ENCODE results near the gene RIPK3. TPM values are rescaled to one million over a fixed set of nuclear protein-coding genes. Genes with fewer than 3 reads are reported as not detected.

RIPK3 gene
- total and polyA plus RNA-seq, 8 donors = 3.9 to 13.0 (median 6.1) TPM

GRCh38 chr14:24368562-24369252 lies 28.9 kb upstream of the RIPK3 start:
- H3K4me1 ChIP-seq = peaks cover 0 to 15% (median 0%) of the 10 kb centered on the region in 3 donors
- peak; percentile 35 to 74 (median 55) for DNase-seq
- no peak for TF ChIP-seq CTCF (IDR thresholded peaks at IDR 0.05)
- H3K27ac ChIP-seq = peak overlapping the region in 3 of 4 donors; percentile 44 to 60 (median 49)
- H3K36me3 ChIP-seq = no peaks in the 10 kb centered on the region
- WGBS, 2 donors = 12 to 14% methylated on average over 26 to 49 of the region's 52 CpGs
- no peak for ATAC-seq
- no peaks in the 10 kb centered on the region for H3K27me3 ChIP-seq
- no peaks in the 10 kb centered on the region for H3K9me3 ChIP-seq
- no peak for FAIRE-seq
- peak overlapping the region in 3 of 4 donors; percentile 23 to 53 (median 45) for H3K4me3 ChIP-seq
- intact Hi-C loops (cut with DNase I) = no loop called here

- Histone ChIP-seq H3K27ac (peak overlapping the region in 3 of 4 donors; percentile 22 to 60 (median 44)), H3K27me3 (no peaks in the 10 kb centered on the region), H3K9me3 (no peaks in the 10 kb centered on the region), H3K36me3 (no peaks in the 10 kb centered on the region), H3K4me3 (peak overlapping the region; percentile 10 to 53 (median 34)), H3K4me1 (peaks cover 0 to 15% (median 0%) of the 10 kb centered on the region in 3 donors)
- intact Hi-C loops (cut with DNase I) = no loop called here
- WGBS, 2 donors = 9 to 12% methylated on average over 14 to 15 of the region's 15 CpGs
- peak in 3 of 6 donors; percentile 26 to 69 (median 50) for DNase-seq
- ATAC-seq = no peak
- TF ChIP-seq CTCF (IDR thresholded peaks at IDR 0.05) = no peak
- no peak for FAIRE-seq
Observed at GRCh38 chr14:24368212-24368561, 28.4 kb upstream of the RIPK3 start.

GRCh38 chr14:24367514-24368211 lies 27.9 kb upstream of the RIPK3 start, which contains the start of gene NFATC4:
Gene NFATC4 (plus strand): TSS chr14:24368184. CDS start chr14:24368341, 157 bp downstream.
- no peaks in the 10 kb centered on the region for H3K36me3 ChIP-seq
- peak; percentile 8 to 22 (median 16) for ATAC-seq
- no peaks in the 10 kb centered on the region for H3K27me3 ChIP-seq
- TF ChIP-seq CTCF (IDR thresholded peaks at IDR 0.05) = no peak
- DNase-seq = peak in 4 of 6 donors; percentile 47 to 73 (median 69)
- intact Hi-C loops (cut with DNase I) = no loop called here
- peaks cover 0 to 15% (median 0%) of the 10 kb centered on the region in 3 donors for H3K4me1 ChIP-seq
- 9 to 11% methylated on average over 21 of the region's 21 CpGs for WGBS, 2 donors
- peak within 1 kb of the TSS; percentile 26 to 53 (median 36) for H3K4me3 ChIP-seq
- H3K9me3 ChIP-seq = no peaks in the 10 kb centered on the region
- H3K27ac ChIP-seq = peak within 1 kb of the TSS; percentile 77 to 92 (median 88)
- no peak for FAIRE-seq

DNA sequence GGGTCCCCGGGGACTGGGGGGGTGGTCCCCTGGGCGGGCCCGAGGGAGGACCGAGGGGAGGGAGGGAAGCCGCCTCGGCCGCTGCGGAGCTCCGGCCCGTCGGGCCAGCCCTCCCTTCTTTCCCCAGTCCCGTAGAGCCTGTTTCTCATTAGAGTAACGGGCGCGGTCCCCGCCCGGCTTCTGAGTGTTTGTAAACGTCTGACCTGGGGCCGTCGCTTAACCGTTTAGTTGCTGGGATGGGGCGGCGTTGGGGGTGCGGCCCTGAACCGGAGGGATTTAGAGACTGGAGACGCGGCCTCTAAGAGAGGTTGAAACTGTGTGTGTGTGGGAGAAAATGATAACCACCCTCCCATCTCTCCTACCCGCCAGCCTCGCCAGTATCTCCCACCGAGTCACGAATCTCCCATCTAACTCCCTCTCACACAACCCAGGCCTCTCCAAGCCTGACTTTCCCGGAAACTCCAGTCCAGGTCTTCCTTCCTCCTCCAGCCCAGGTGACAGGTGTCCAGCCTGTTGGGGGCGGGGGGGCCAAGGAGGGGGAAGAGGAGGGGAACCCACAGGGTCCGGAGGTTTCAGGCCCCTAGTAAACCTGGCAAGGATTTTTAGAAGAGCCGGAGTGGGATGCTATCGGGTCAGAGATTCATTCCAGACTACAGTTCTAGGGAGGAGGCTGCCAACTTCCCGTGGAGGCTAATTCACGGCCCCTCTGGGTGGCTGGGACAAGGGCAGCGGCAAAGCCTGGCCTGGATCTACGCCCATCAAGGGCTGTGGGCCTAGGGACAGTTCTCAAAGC lies 27.1 kb upstream of the RIPK3 start:
- Histone ChIP-seq H3K9me3 (no peaks in the 10 kb centered on the region), H3K4me3 (peak overlapping the region; percentile 26 to 53 (median 36)), H3K27ac (peak overlapping the region; percentile 77 to 92 (median 88)), H3K27me3 (no peaks in the 10 kb centered on the region), H3K36me3 (no peaks in the 10 kb centered on the region), H3K4me1 (peaks cover 0 to 15% (median 0%) of the 10 kb centered on the region in 3 donors)
- peak; percentile 78 to 84 (median 82) for ATAC-seq
- DNase-seq = peak; percentile 90 to 94 (median 93)
- TF ChIP-seq CTCF (IDR thresholded peaks at IDR 0.05) = no peak
- FAIRE-seq = no peak
- 1% methylated on average over 39 to 40 of the region's 40 CpGs for WGBS, 2 donors
- intact Hi-C loops (cut with DNase I) = no loop called here
